NCI-H187 (cell line): ENCODE data around the gene FAM234A.
"Not testable (repeated sequence)": the region's sequence is repeated elsewhere in the genome, so short reads cannot be mapped to it uniquely, and the experiment has no call there.

Source experiments
- DNase-seq, 2 experiments: peaks; one replicate each; lab custom pipeline; 2025; lab: John Stamatoyannopoulos, UW

The FAM234A gene

GRCh38 chr16:234468-235305 is at the start of gene FAM234A:
Gene FAM234A, plus strand, starts transcription at chr16:234821. Its CDS starts 19,593 bp downstream, at chr16:254414.
- DNase-seq = peak; percentile 95 to 97

GRCh38 chr16:185213-185612 is 49.4 kb upstream of the FAM234A start:
- no peak for DNase-seq

- no peak for DNase-seq
Observed at GRCh38 chr16:185691-186090, 48.9 kb upstream of the FAM234A start.

- no peak for DNase-seq
Observed at GRCh38 chr16:187330-187729, 47.3 kb upstream of the FAM234A start.

- no peak for DNase-seq
Observed at GRCh38 chr16:188674-189073, 45.9 kb upstream of the FAM234A start.

GRCh38 chr16:189604-190186 is 44.9 kb upstream of the FAM234A start:
- DNase-seq = no peak

GRCh38 chr16:191831-192230 is 42.8 kb upstream of the FAM234A start:
- no peak for DNase-seq

- no peak for DNase-seq
Observed at GRCh38 chr16:192686-193085, 41.9 kb upstream of the FAM234A start.

- DNase-seq = no peak
Observed at GRCh38 chr16:193441-193840, 41.2 kb upstream of the FAM234A start.

GRCh38 chr16:194516-194915 is 40.1 kb upstream of the FAM234A start:
- DNase-seq = no peak

- DNase-seq = no peak
Observed at GRCh38 chr16:200388-200787, 34.2 kb upstream of the FAM234A start.

GRCh38 chr16:203246-203645 is 31.4 kb upstream of the FAM234A start:
- DNase-seq = no peak

- DNase-seq = not testable (repeated sequence)
Observed at GRCh38 chr16:204046-204445, 30.6 kb upstream of the FAM234A start.

GRCh38 chr16:209359-209758 is 25.3 kb upstream of the FAM234A start:
- not testable (repeated sequence) for DNase-seq

GRCh38 chr16:211631-212180 is 22.9 kb upstream of the FAM234A start:
- DNase-seq = not testable (repeated sequence)

- DNase-seq = no peak
Observed at GRCh38 chr16:212999-213398, 21.6 kb upstream of the FAM234A start.

GRCh38 chr16:220021-220420 is 14.6 kb upstream of the FAM234A start:
- no peak for DNase-seq

- no peak for DNase-seq
Observed at GRCh38 chr16:228151-228851, 6.3 kb upstream of the FAM234A start.

- DNase-seq = peak; percentile 88 to 95
Observed at GRCh38 chr16:228852-229730, 5.5 kb upstream of the FAM234A start, which contains the start of gene LUC7L. Gene LUC7L, minus strand, starts transcription at chr16:229449. Its CDS starts 110 bp downstream, at chr16:229339.

- DNase-seq = no peak
Observed at GRCh38 chr16:229731-230281, 4.8 kb upstream of the FAM234A start.

- not testable (repeated sequence) for DNase-seq
Observed at GRCh38 chr16:230351-230750, 4.3 kb upstream of the FAM234A start.
